Suprapubic skin (tissue), 4 donors: ENCODE measurements around the gene ZBTB16. TPM values are rescaled to one million over a fixed set of nuclear protein-coding genes. Genes with fewer than 3 reads are reported as not detected.

Experiments
- DNase-seq, 2 donors: peaks; one replicate each; pipeline ENCODE4 v3.0.0-alpha.2; 2019; ENCODE audit warnings: low spot score in 2 of 2
- H3K27ac ChIP-seq: fragments of 200-600 bp; sonication (generic); one replicate; pipeline ENCODE4 v1.5.1; 2019
- H3K27me3 ChIP-seq: fragments of 200-600 bp; sonication (generic); one replicate; pipeline ENCODE4 v1.5.1; 2019
- H3K36me3 ChIP-seq: fragments of 200-600 bp; sonication (generic); one replicate; pipeline ENCODE4 v1.5.1; 2019
- H3K4me1 ChIP-seq: fragments of 200-600 bp; sonication (generic); one replicate; pipeline ENCODE4 v1.5.1; 2019
- H3K4me3 ChIP-seq: fragments of 200-600 bp; sonication (generic); one replicate; pipeline ENCODE4 v1.5.1; 2019; ENCODE audit warnings: mild to moderate bottlenecking
- H3K9me3 ChIP-seq: fragments of 200-600 bp; sonication (generic); one replicate; pipeline ENCODE4 v1.5.1; 2019
- CTCF ChIP-seq, 2 donors: fragments of 200-600 bp in 1 of 2; fragments of 450-650 bp in 1 of 2; sonication (generic) in 1 of 2; IDR thresholded peaks; one replicate each; pipeline ENCODE4 v1.5.1; 2016 to 2019; ENCODE audit warnings: antibody characterized with exemption in 2 of 2, mild to moderate bottlenecking in 1 of 2, moderate library complexity in 1 of 2
- EP300 ChIP-seq: sonication (generic); formaldehyde crosslinking; IDR thresholded peaks from one replicate; pipeline ENCODE4 v1.6.1; 2017; ENCODE audit warnings: antibody characterized with exemption
- POLR2A ChIP-seq, 2 donors: fragments of 450-650 bp; IDR thresholded peaks; one replicate each; pipeline ENCODE4 v1.6.1; 2017; ENCODE audit warnings: antibody characterized with exemption in 2 of 2, mild to moderate bottlenecking in 2 of 2, moderate library complexity in 2 of 2
- POLR2AphosphoS5 ChIP-seq, 3 donors: sonication (generic); formaldehyde crosslinking; IDR thresholded peaks; one replicate each; pipeline ENCODE4 v1.6.1; 2017; ENCODE audit warnings: antibody characterized with exemption in 3 of 3
- WGBS: methylation state at CpG from one replicate; pipeline ENCODE4 v1.1.5; 2018; 5-methylcytosine and 5-hydroxymethylcytosine counted together
- total RNA-seq, 4 donors: library from RNA; depleted of rRNA; stranded (reverse); fragments of >200 nt; gene quantifications; one replicate each; pipeline ENCODE4 v1.1.0, GENCODE V29; 2016

The ZBTB16 gene
- 100 to 1,000 TPM; 142 to 474 (median 232) TPM for total RNA-seq

- WGBS = 0% methylated on average over 13 of the region's 71 CpGs
- Histone ChIP-seq H3K9me3 (no peaks in the 10 kb centered on the region), H3K4me1 (peaks cover 37% of the 10 kb centered on the region), H3K27ac (peak within 1 kb of the TSS; percentile 94), H3K36me3 (peaks cover 16% of the 10 kb centered on the region), H3K27me3 (no peaks in the 10 kb centered on the region), H3K4me3 (peak within 1 kb of the TSS; percentile 91)
- peak; percentile 19 for TF ChIP-seq EP300
- peak in 2 of 3 donors; percentile 67 to 78 for TF ChIP-seq POLR2AphosphoS5 (IDR thresholded peaks at IDR 0.05)
- peak in 1 of 2 donors; percentile 46 for TF ChIP-seq CTCF (IDR thresholded peaks at IDR 0.05)
- peak in 1 of 2 donors; percentile 61 for TF ChIP-seq POLR2A (IDR thresholded peaks at IDR 0.05)
- peak; percentile 93 for DNase-seq
Measured at GRCh38 chr11:114059278-114059983, at the start of gene ZBTB16. TSS of gene ZBTB16 (plus strand) at chr11:114059711. CDS start at chr11:114063301, 3,590 bp downstream.

- no peak overlapping the region for H3K4me3 ChIP-seq
- no peaks in the 10 kb centered on the region for H3K4me1 ChIP-seq
- DNase-seq = no peak
- no peaks in the 10 kb centered on the region for H3K9me3 ChIP-seq
- H3K36me3 ChIP-seq = no peaks in the 10 kb centered on the region
- no peak for TF ChIP-seq POLR2A (IDR thresholded peaks at IDR 0.05)
- no peak for TF ChIP-seq EP300
- no peak for TF ChIP-seq POLR2AphosphoS5 (IDR thresholded peaks at IDR 0.05)
- no peak for TF ChIP-seq CTCF (IDR thresholded peaks at IDR 0.05)
- 82% methylated on average over 4 of the region's 4 CpGs for WGBS
- no peak overlapping the region for H3K27ac ChIP-seq
- no peaks in the 10 kb centered on the region for H3K27me3 ChIP-seq
Measured at GRCh38 chr11:114010931-114011330, 48.6 kb upstream of the ZBTB16 start.

GRCh38 chr11:114011443-114011842, 48.1 kb upstream of the ZBTB16 start:
- no peaks in the 10 kb centered on the region for H3K4me1 ChIP-seq
- H3K9me3 ChIP-seq = no peaks in the 10 kb centered on the region
- no peak overlapping the region for H3K27ac ChIP-seq
- H3K27me3 ChIP-seq = no peaks in the 10 kb centered on the region
- no peaks in the 10 kb centered on the region for H3K36me3 ChIP-seq
- WGBS = 56% methylated on average over 2 of the region's 2 CpGs
- no peak overlapping the region for H3K4me3 ChIP-seq
- TF ChIP-seq POLR2A (IDR thresholded peaks at IDR 0.05) = no peak
- no peak for TF ChIP-seq CTCF (IDR thresholded peaks at IDR 0.05)
- TF ChIP-seq POLR2AphosphoS5 (IDR thresholded peaks at IDR 0.05) = no peak
- TF ChIP-seq EP300 = no peak
- no peak for DNase-seq

GRCh38 chr11:114015117-114015516, 44.4 kb upstream of the ZBTB16 start:
- DNase-seq = no peak
- Histone ChIP-seq H3K4me3 (no peak overlapping the region), H3K36me3 (no peaks in the 10 kb centered on the region), H3K4me1 (no peaks in the 10 kb centered on the region), H3K27me3 (no peaks in the 10 kb centered on the region), H3K9me3 (no peaks in the 10 kb centered on the region), H3K27ac (no peak overlapping the region)
- no peak for TF ChIP-seq POLR2AphosphoS5 (IDR thresholded peaks at IDR 0.05)
- TF ChIP-seq EP300 = no peak
- TF ChIP-seq CTCF (IDR thresholded peaks at IDR 0.05) = no peak
- no peak for TF ChIP-seq POLR2A (IDR thresholded peaks at IDR 0.05)
- 53% methylated on average over 6 of the region's 6 CpGs for WGBS

GRCh38 chr11:114016986-114017385, 42.5 kb upstream of the ZBTB16 start:
- Histone ChIP-seq H3K4me3 (no peak overlapping the region), H3K36me3 (no peaks in the 10 kb centered on the region), H3K4me1 (no peaks in the 10 kb centered on the region), H3K27me3 (no peaks in the 10 kb centered on the region), H3K27ac (no peak overlapping the region), H3K9me3 (no peaks in the 10 kb centered on the region)
- TF ChIP-seq POLR2A (IDR thresholded peaks at IDR 0.05) (no peak), POLR2AphosphoS5 (IDR thresholded peaks at IDR 0.05) (no peak), CTCF (IDR thresholded peaks at IDR 0.05) (no peak), EP300 (no peak)
- 93% methylated on average over 2 of the region's 2 CpGs for WGBS
- no peak for DNase-seq
